Neural crest cell (in vitro differentiated cells): ENCODE measurements around the gene GFOD1. TPM values are rescaled to one million over a fixed set of nuclear protein-coding genes. Genes with fewer than 3 reads are reported as not detected.

Source experiments
- DNase-seq: peaks from one replicate; pipeline ENCODE4 v3.0.0; 2021; ENCODE audit warnings: low read depth, mixed read lengths, low spot score
- H3K27ac Mint-ChIP-seq: one replicate; pipeline ENCODE4 v1.8.0; 2021; ENCODE audit warnings: mild to moderate bottlenecking, mixed read lengths; ENCODE audit not compliant: unreplicated experiment
- H3K27me3 Mint-ChIP-seq: 2 replicates; pipeline ENCODE4 v1.8.0; 2021; ENCODE audit warnings: low read depth, mild to moderate bottlenecking, mixed read lengths
- H3K36me3 Mint-ChIP-seq: 2 replicates; pipeline ENCODE4 v1.8.0; 2021; ENCODE audit warnings: low read depth, mild to moderate bottlenecking, mixed read lengths
- H3K4me1 Mint-ChIP-seq: 2 replicates; pipeline ENCODE4 v1.8.0; 2021; ENCODE audit warnings: mixed read lengths
- H3K4me3 Mint-ChIP-seq: one replicate; pipeline ENCODE4 v1.8.0; 2021; ENCODE audit warnings: mild to moderate bottlenecking, mixed read lengths
- H3K9me3 Mint-ChIP-seq: 2 replicates; pipeline ENCODE4 v1.8.0; 2021; ENCODE audit warnings: mixed read lengths
- CTCF ChIP-seq: fragments of 200-600 bp; sonication (generic); conservative IDR thresholded peaks from 2 replicates; pipeline ENCODE4 v1.5.0; 2021; ENCODE audit warnings: antibody characterized with exemption, mild to moderate bottlenecking
- total RNA-seq: library from RNA; stranded (reverse); gene quantifications from 2 replicates; pipeline ENCODE4 v1.2.1, GENCODE V29; 2021

The GFOD1 gene
- total RNA-seq, 1 donor from 2014 or later: 2.2 TPM

- Mint-ChIP-seq H3K4me3 (no peak overlapping the region), H3K27ac (no peak overlapping the region), H3K9me3 (no peaks in the 10 kb centered on the region), H3K4me1 (peaks cover 10% of the 10 kb centered on the region), H3K36me3 (no peaks in the 10 kb centered on the region), H3K27me3 (no peaks in the 10 kb centered on the region)
- DNase-seq: no peak
- no peak for TF ChIP-seq CTCF
Observed at GRCh38 chr6:13474787-13475186, 12.6 kb downstream of the GFOD1 start.

GRCh38 chr6:13474360-13474759, 13.0 kb downstream of the GFOD1 start:
- Mint-ChIP-seq H3K4me3 (no peak overlapping the region), H3K9me3 (no peaks in the 10 kb centered on the region), H3K27ac (no peak overlapping the region), H3K36me3 (no peaks in the 10 kb centered on the region), H3K4me1 (peaks cover 10% of the 10 kb centered on the region), H3K27me3 (no peaks in the 10 kb centered on the region)
- no peak for TF ChIP-seq CTCF
- DNase-seq: no peak

- no peaks in the 10 kb centered on the region for H3K27me3 Mint-ChIP-seq
- no peaks in the 10 kb centered on the region for H3K9me3 Mint-ChIP-seq
- H3K4me3 Mint-ChIP-seq: no peak overlapping the region
- no peak overlapping the region for H3K27ac Mint-ChIP-seq
- no peak for TF ChIP-seq CTCF
- DNase-seq: no peak
- peaks cover 10% of the 10 kb centered on the region for H3K4me1 Mint-ChIP-seq
- no peaks in the 10 kb centered on the region for H3K36me3 Mint-ChIP-seq
Observed at GRCh38 chr6:13473768-13474165, 13.6 kb downstream of the GFOD1 start.

- no peak overlapping the region for H3K27ac Mint-ChIP-seq
- no peak for TF ChIP-seq CTCF
- DNase-seq: no peak
- no peaks in the 10 kb centered on the region for H3K9me3 Mint-ChIP-seq
- H3K4me3 Mint-ChIP-seq: no peak overlapping the region
- no peaks in the 10 kb centered on the region for H3K36me3 Mint-ChIP-seq
- peaks cover 10% of the 10 kb centered on the region for H3K4me1 Mint-ChIP-seq
- H3K27me3 Mint-ChIP-seq: no peaks in the 10 kb centered on the region
Observed at GRCh38 chr6:13472976-13473767, 14.2 kb downstream of the GFOD1 start.

GRCh38 chr6:13472099-13472498, 15.3 kb downstream of the GFOD1 start:
- no peak for DNase-seq
- Mint-ChIP-seq H3K9me3 (no peaks in the 10 kb centered on the region), H3K27ac (no peak overlapping the region), H3K4me1 (peaks cover 16% of the 10 kb centered on the region), H3K4me3 (no peak overlapping the region), H3K27me3 (no peaks in the 10 kb centered on the region), H3K36me3 (no peaks in the 10 kb centered on the region)
- no peak for TF ChIP-seq CTCF
